MM.1S (cell line): Measurements from ENCODE around the gene MAS1.

Experiments
- DNase-seq: peaks from one replicate; pipeline ENCODE4 v3.0.0-alpha.2; 2015
- H2AFZ ChIP-seq: fragments of 300-600 bp; sonication (generic); 2 replicates; pipeline ENCODE4 v1.6.0; 2016; ENCODE audit warnings: antibody characterized with exemption, low read length
- H3F3A ChIP-seq: fragments of 300-600 bp; sonication (generic); 2 replicates; pipeline ENCODE4 v1.6.1; 2016; ENCODE audit warnings: mild to moderate bottlenecking, antibody characterized with exemption, low read length, moderate library complexity, mixed read lengths; ENCODE audit not compliant: insufficient read depth
- H3K27ac ChIP-seq: fragments of 300-600 bp; sonication (generic); 2 replicates; pipeline ENCODE4 v1.5.1; 2016; ENCODE audit warnings: mild to moderate bottlenecking, low read length
- H3K27me3 ChIP-seq: fragments of 300-600 bp; sonication (generic); replicated peaks from 2 replicates; pipeline ENCODE4 v1.6.0; 2016; ENCODE audit warnings: low read length; ENCODE audit not compliant: insufficient read depth
- H3K36me3 ChIP-seq: fragments of 300-600 bp; sonication (generic); replicated peaks from 2 replicates; pipeline ENCODE4 v1.6.1; 2016; ENCODE audit warnings: mild to moderate bottlenecking, low read length, mixed read lengths; ENCODE audit not compliant: insufficient read depth
- H3K4me1 ChIP-seq: fragments of 300-600 bp; sonication (generic); 2 replicates; pipeline ENCODE4 v1.6.1; 2016; ENCODE audit warnings: low read length, mixed read lengths
- H3K4me2 ChIP-seq: fragments of 300-600 bp; sonication (generic); 2 replicates; pipeline ENCODE4 v1.6.0; 2016; ENCODE audit warnings: low read depth, low read length
- H3K4me3 ChIP-seq: fragments of 300-600 bp; sonication (generic); 2 replicates; pipeline ENCODE4 v1.5.1; 2016; ENCODE audit warnings: low read length, mixed read lengths
- H3K79me2 ChIP-seq: fragments of 300-600 bp; sonication (generic); 2 replicates; pipeline ENCODE4 v1.6.1; 2016; ENCODE audit warnings: mixed run types, low read length, mixed read lengths
- H3K9ac ChIP-seq: fragments of 300-600 bp; sonication (generic); 2 replicates; pipeline ENCODE4 v1.6.1; 2016; ENCODE audit warnings: low read length, mixed read lengths
- H3K9me2 ChIP-seq: fragments of 300-600 bp; sonication (generic); replicated peaks from 2 replicates; pipeline ENCODE4 v1.6.1; 2016; ENCODE audit warnings: mild to moderate bottlenecking, low read length, mixed read lengths; ENCODE audit not compliant: insufficient read depth
- H3K9me3 ChIP-seq: fragments of 300-600 bp; sonication (generic); replicated peaks from 2 replicates; pipeline ENCODE4 v1.6.1; 2016; ENCODE audit warnings: mild to moderate bottlenecking, low read length, mixed read lengths; ENCODE audit not compliant: insufficient read depth
- H4K20me1 ChIP-seq: fragments of 300-600 bp; sonication (generic); 2 replicates; pipeline ENCODE4 v1.6.1; 2016; ENCODE audit warnings: mild to moderate bottlenecking, low read length, moderate library complexity, mixed read lengths; ENCODE audit not compliant: insufficient read depth
- CTCF ChIP-seq: fragments of 300-600 bp; sonication (generic); IDR thresholded peaks from 2 replicates; pipeline ENCODE4 v1.5.1; 2016; ENCODE audit warnings: antibody characterized with exemption, low read length, mixed read lengths
- EZH2 ChIP-seq: fragments of 300-600 bp; sonication (generic); optimal IDR thresholded peaks from 2 replicates; pipeline ENCODE3; 2017; ENCODE audit warnings: low read depth, mild to moderate bottlenecking, antibody characterized with exemption, low read length, mixed read lengths
- EZH2phosphoT487 ChIP-seq: fragments of 300-600 bp; sonication (generic); IDR thresholded peaks from 2 replicates; pipeline ENCODE4 v1.6.1; 2018; ENCODE audit warnings: antibody characterized with exemption, low read length

Gene MAS1

DNA sequence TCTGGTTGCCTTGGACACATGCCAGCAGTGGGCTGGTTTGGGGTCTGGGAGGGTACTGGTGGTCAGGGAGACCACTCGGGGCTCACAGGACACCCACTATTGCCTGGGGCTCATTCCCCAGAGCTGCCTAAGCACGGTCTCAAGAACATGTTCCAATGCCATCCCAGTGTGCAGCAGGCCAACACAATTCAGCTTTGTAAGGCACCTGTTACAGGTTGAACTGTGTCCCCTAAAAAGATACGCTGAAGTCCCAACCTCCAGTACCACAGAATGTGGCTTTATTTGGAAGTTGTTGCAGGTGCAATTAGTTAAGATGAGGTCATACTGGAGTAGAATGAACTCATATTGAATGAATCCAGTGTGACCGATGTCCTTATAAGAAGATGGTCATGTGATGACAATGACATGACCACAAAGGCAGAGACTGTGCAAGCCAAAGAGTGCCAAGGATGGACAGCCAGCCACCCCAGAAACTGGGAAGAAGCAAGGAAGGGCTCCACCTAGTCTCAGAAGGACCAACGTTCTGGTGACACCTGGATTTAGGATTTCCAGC is 13.5 kb upstream of the MAS1 start:
- Histone ChIP-seq H3K9ac (no peak overlapping the region), H3K4me3 (no peak overlapping the region), H3K4me1 (no peaks in the 10 kb centered on the region), H3K27me3 (no peaks in the 10 kb centered on the region), H4K20me1 (no peaks in the 10 kb centered on the region), H3K9me3 (no peaks in the 10 kb centered on the region), H3K36me3 (no peaks in the 10 kb centered on the region), H2AFZ (no peak overlapping the region), H3K9me2 (no peaks in the 10 kb centered on the region), H3K27ac (no peak overlapping the region), H3K4me2 (no peak overlapping the region), H3K79me2 (no peaks in the 10 kb centered on the region), H3F3A (no peaks in the 10 kb centered on the region)
- no peak for TF ChIP-seq CTCF
- no peak for TF ChIP-seq EZH2phosphoT487
- TF ChIP-seq EZH2, result no peak
- DNase-seq, result no peak

GRCh38 chr6:159878341-159878740 is 12.4 kb upstream of the MAS1 start:
- Histone ChIP-seq H3K9ac (no peak overlapping the region), H3K36me3 (no peaks in the 10 kb centered on the region), H3K4me3 (no peak overlapping the region), H3K79me2 (no peaks in the 10 kb centered on the region), H3F3A (no peaks in the 10 kb centered on the region), H3K4me1 (no peaks in the 10 kb centered on the region), H3K9me2 (no peaks in the 10 kb centered on the region), H3K27ac (no peak overlapping the region), H3K9me3 (no peaks in the 10 kb centered on the region), H3K4me2 (no peak overlapping the region), H2AFZ (no peak overlapping the region), H3K27me3 (no peaks in the 10 kb centered on the region), H4K20me1 (no peaks in the 10 kb centered on the region)
- DNase-seq, result no peak
- no peak for TF ChIP-seq CTCF
- TF ChIP-seq EZH2, result no peak
- TF ChIP-seq EZH2phosphoT487, result no peak

DNA sequence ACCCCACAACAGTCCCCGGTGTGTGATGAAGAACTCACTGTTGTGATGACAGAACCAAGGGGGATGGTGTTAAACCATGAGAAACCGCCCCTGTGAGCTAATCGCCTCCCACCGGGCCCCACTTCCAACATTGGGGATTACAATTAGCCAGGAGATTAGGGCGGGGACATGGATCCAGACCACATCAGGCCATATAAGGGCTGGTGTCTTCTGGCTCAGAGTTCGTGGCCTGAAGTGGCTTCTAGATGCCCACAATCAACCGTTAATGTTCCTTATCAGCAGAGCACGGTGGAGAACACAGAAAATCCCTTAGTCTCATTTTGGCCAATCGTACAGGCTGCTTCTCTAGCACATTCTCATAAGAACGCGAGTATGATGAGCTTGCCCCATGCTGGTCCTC is 10.9 kb upstream of the MAS1 start:
- DNase-seq, result no peak
- Histone ChIP-seq H3K27ac (no peak overlapping the region), H3K4me1 (no peaks in the 10 kb centered on the region), H3F3A (no peaks in the 10 kb centered on the region), H3K4me3 (no peak overlapping the region), H3K9me2 (no peaks in the 10 kb centered on the region), H3K27me3 (no peaks in the 10 kb centered on the region), H3K9ac (no peak overlapping the region), H3K79me2 (no peaks in the 10 kb centered on the region), H2AFZ (no peak overlapping the region), H3K4me2 (no peak overlapping the region), H4K20me1 (no peaks in the 10 kb centered on the region), H3K36me3 (no peaks in the 10 kb centered on the region), H3K9me3 (no peaks in the 10 kb centered on the region)
- TF ChIP-seq EZH2, result no peak
- no peak for TF ChIP-seq CTCF
- TF ChIP-seq EZH2phosphoT487, result no peak
